ENCODE data around the gene AK1. TPM values are rescaled to one million over a fixed set of nuclear protein-coding genes. Genes with fewer than 3 reads are reported as not detected.
A peak's percentile ranks its signal among the peaks of the same experiment; 100 is the strongest.

Gene AK1
- total and polyA plus RNA-seq, 2 of the 13 experiments (the other 11 are each of a cell fraction or from before 2014, with no cell fraction given): 19.1 to 32.8 TPM

GRCh38 chr9:127877566-127877998 lies at the start of gene AK1 (continued):
- TF ChIP-seq IRX3 (CRISPR knock-in tag; IDR thresholded peaks at IDR 0.05; ENCODE audit: borderline replicate concordance, low read depth) (no peak), XRCC5 (optimal IDR thresholded peaks at IDR 0.05; ENCODE audit: low read length) (no peak), FOXO1 (CRISPR knock-in tag; IDR thresholded peaks at IDR 0.05) (no peak), YEATS2 (CRISPR knock-in tag; IDR thresholded peaks at IDR 0.05; ENCODE audit: borderline replicate concordance) (no peak), SP4 (CRISPR knock-in tag; IDR thresholded peaks at IDR 0.05) (no peak), HOMEZ (CRISPR knock-in tag; IDR thresholded peaks at IDR 0.05; ENCODE audit: low read depth) (no peak), ZBTB14 (CRISPR knock-in tag; IDR thresholded peaks at IDR 0.05) (no peak), TGIF2 (CRISPR knock-in tag; IDR thresholded peaks at IDR 0.05) (no peak), STAT5B (CRISPR knock-in tag; IDR thresholded peaks at IDR 0.05) (no peak), IRF2 (CRISPR knock-in tag; IDR thresholded peaks at IDR 0.05) (no peak), RBM39 (IDR thresholded peaks at IDR 0.05; ENCODE audit: low read depth, low read length, poor library complexity, severe bottlenecking) (no peak), ZBTB7B (CRISPR knock-in tag; IDR thresholded peaks at IDR 0.05) (peak; percentile 24; the same call in 1 of the 2 replicates), PLRG1 (conservative IDR thresholded peaks at IDR 0.05) (no peak), ZBTB2 (CRISPR knock-in tag; IDR thresholded peaks at IDR 0.05; ENCODE audit: low read depth) (no peak), HDAC2 (CRISPR knock-in tag; IDR thresholded peaks at IDR 0.05) (no peak; the same call in 1 of the 2 replicates), SMYD3 (CRISPR knock-in tag; IDR thresholded peaks at IDR 0.05) (no peak), ZBTB34 (CRISPR knock-in tag; IDR thresholded peaks at IDR 0.05) (no peak), USF2 (IDR thresholded peaks at IDR 0.05; ENCODE audit: low read depth, low read length) (no peak), USF2 (CRISPR knock-in tag; IDR thresholded peaks at IDR 0.05; ENCODE audit: borderline replicate concordance) (no peak), ZNF605 (CRISPR knock-in tag; IDR thresholded peaks at IDR 0.05) (0 out of 2 replicates have a peak, but pooled peaks have one; percentile 27)

Data from HepG2 (cell line).